GM12864 (cell line): Measurements from ENCODE around the gene PRICKLE2.

ENCODE experiments used
- DNase-seq: peaks from one replicate; pipeline ENCODE4 v3.0.0-alpha.2; 2011; ENCODE audit warnings: low read depth
- H3K4me3 ChIP-seq: 2 replicates; pipeline ENCODE4 v1.5.1; 2011; ENCODE audit warnings: mild to moderate bottlenecking, low read depth, low read length, control low read depth
- TF ChIP-seq, protein P1 (sequence below): IDR thresholded peaks from 2 replicates; pipeline ENCODE4 v1.5.1; 2011; ENCODE audit warnings: low read depth, mild to moderate bottlenecking, moderate library complexity, low read length, control low read depth, inconsistent platforms; ENCODE audit errors: missing control alignments

The PRICKLE2 gene

DNA sequence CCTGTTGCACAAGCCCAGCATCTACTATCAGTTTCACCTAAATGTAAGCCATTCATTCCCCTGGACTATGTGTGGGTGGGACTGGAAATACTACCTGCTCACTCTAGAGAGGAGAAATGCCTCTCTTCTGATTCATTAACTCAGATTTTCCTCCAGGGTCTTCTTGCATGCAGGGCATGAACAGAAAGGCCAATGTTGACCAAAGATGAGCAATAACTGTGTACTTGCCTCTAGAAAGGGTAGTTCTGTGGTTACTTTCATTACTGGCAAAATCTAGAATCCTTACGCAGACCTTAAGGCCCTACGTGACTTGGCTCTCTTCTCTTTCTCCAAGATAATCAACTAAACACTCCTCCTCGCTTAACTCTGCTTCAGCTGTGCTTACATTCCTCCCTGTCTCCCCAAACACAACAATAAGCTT is 120.6 kb downstream of the PRICKLE2 start:
- peak; percentile 4 for DNase-seq
- TF ChIP-seq, protein P1, sequence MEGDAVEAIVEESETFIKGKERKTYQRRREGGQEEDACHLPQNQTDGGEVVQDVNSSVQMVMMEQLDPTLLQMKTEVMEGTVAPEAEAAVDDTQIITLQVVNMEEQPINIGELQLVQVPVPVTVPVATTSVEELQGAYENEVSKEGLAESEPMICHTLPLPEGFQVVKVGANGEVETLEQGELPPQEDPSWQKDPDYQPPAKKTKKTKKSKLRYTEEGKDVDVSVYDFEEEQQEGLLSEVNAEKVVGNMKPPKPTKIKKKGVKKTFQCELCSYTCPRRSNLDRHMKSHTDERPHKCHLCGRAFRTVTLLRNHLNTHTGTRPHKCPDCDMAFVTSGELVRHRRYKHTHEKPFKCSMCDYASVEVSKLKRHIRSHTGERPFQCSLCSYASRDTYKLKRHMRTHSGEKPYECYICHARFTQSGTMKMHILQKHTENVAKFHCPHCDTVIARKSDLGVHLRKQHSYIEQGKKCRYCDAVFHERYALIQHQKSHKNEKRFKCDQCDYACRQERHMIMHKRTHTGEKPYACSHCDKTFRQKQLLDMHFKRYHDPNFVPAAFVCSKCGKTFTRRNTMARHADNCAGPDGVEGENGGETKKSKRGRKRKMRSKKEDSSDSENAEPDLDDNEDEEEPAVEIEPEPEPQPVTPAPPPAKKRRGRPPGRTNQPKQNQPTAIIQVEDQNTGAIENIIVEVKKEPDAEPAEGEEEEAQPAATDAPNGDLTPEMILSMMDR = no peak
- no peak overlapping the region for H3K4me3 ChIP-seq

DNA sequence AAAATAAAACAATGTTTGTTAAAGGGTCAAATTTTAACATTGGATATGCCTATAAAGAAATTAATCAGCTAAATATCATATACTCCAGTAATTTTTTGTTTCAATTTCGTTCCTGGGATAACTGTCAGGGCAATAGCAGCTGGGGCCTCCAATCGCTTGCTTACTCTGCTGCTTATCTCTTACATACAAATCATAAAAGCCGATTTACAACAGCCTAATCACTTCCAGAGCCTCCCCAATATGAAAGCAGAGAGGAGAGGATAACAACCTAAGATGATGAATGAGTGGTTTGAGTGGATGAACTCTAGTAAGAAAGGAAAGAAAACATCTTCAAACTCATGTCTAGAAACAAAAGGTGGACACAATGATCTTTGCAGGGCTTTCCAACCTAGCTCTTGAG is 121.3 kb downstream of the PRICKLE2 start:
- H3K4me3 ChIP-seq = no peak overlapping the region
- TF ChIP-seq, protein P1 = no peak
- no peak for DNase-seq

DNA sequence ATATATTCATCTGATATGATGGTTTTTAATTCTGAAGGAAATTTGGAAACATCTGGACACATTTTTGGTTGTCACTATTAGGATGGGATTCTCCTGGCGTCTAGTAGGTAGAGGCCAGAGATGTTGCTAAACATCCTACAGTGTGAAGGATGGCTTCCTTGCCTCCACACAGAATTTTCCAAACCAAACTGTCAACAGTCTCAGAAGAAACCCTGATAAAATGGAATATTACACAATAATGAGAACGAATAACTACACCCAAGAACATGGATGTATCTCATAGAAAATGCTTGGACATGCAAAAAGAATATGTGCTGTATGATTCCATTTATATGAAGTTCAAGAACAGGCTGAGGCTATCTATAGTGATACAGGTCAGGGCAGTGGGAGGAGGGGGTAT is 122.1 kb downstream of the PRICKLE2 start:
- DNase-seq = no peak
- TF ChIP-seq, protein P1 = no peak
- no peak overlapping the region for H3K4me3 ChIP-seq

DNA sequence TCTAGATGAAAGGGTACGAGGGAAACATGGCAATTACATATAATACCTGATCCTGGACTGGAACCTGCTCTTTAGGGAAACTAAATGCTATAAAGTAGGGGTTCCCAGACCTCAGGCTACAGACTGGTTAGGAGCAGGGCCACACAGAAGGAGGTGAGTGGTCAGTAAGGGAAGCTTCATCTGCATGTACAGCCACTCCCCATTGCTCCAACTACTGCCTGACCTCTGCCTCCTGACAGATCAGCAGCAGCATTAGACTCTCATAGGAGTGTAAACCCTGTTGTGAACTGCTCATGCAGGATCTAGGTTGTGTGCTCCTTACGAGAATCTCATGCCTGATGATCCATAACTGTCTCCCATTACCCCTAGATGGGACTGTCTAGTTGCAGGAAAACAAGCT is 123.1 kb downstream of the PRICKLE2 start:
- no peak overlapping the region for H3K4me3 ChIP-seq
- DNase-seq = no peak
- TF ChIP-seq, protein P1 = no peak

DNA sequence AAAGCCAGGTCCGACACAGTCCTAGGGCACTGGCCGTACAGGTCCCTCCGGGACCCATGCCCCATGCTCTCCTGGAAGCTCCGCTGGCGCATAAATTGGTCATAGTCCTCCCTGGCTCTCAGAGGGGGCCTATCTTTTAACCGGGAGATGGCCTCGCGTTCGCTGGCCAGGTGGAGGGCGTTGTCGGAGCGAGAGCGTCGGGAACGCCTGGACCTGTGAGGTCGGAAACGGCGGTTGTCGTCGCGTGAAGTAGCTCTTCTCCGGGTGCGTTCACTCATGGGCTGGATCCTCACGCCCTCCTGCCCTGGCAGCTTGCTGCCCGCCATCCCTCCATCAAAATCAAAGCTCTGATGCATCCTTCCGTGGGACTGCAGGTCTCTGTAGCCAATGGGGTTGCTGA is 126.0 kb downstream of the PRICKLE2 start:
- TF ChIP-seq, protein P1 = no peak
- H3K4me3 ChIP-seq = no peak overlapping the region
- DNase-seq = no peak

DNA sequence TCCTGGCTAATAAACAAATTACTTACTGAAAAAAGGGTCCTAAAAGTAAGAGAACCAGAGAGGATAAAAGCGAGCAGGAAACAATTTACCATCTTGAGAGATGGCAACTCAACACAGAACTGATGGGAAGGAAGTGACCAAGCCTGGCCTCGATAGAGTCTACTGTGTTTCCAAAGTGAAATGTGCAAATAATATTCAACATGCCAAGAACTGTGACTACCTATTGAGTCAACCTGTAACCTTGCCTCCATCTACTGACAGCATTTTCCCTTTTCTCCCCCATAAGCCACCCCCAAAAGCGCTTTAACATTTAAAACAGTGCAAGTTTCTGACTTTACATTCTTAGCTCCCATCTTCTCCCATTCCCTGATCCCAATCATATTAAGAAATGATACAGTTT is 126.6 kb downstream of the PRICKLE2 start:
- no peak for DNase-seq
- TF ChIP-seq, protein P1 = no peak
- no peak overlapping the region for H3K4me3 ChIP-seq

DNA sequence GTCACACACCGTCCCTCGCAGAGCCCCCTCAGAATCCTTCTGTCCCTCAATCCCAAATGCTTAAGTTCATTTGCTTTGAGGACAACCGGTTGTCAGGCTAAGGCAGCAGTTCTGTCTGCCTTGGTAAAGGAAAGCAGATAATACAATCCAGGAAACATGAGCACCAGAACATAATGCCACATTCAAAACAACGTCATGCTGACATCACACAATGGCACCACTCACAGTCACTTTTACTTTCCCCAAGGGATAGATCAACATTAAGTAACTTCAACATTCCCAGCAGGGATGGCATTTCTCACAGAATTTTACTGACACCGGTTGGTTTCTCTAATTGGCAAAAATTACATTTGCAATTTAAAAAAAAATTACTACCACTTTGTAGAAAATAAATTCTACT is 127.3 kb downstream of the PRICKLE2 start:
- TF ChIP-seq, protein P1 = no peak
- no peak overlapping the region for H3K4me3 ChIP-seq

More for the DNA sequence above, 127.3 kb downstream of the PRICKLE2 start:
- DNase-seq = no peak
